Neural progenitor cell (in vitro differentiated cells): ENCODE data around the gene CTF1. TPM values are rescaled to one million over a fixed set of nuclear protein-coding genes. Genes with fewer than 3 reads are reported as not detected.
A peak's percentile ranks its signal among the peaks of the same experiment; 100 is the strongest.

Source experiments
- DNase-seq: peaks from one replicate; pipeline ENCODE4 v3.0.0-alpha.2; 2016; ENCODE audit warnings: low spot score
- H2AFZ ChIP-seq: fragments of 200-600 bp; sonication (generic); replicated peaks from 2 replicates; pipeline ENCODE4 v1.6.1; 2016; ENCODE audit warnings: antibody characterized with exemption
- H3F3A ChIP-seq: fragments of 200-600 bp; sonication (generic); 2 replicates; pipeline ENCODE4 v1.6.1; 2016; ENCODE audit warnings: antibody characterized with exemption, low read depth
- H3K27ac ChIP-seq: fragments of 200-600 bp; sonication (generic); 2 replicates; pipeline ENCODE4 v1.5.1; 2016; ENCODE audit warnings: mild to moderate bottlenecking
- H3K27me3 ChIP-seq: fragments of 200-600 bp; sonication (generic); 2 replicates; pipeline ENCODE4 v1.6.1; 2016; ENCODE audit warnings: mild to moderate bottlenecking, moderate library complexity
- H3K36me3 ChIP-seq: fragments of 200-600 bp; sonication (generic); 2 replicates; pipeline ENCODE4 v1.5.1; 2016
- H3K4me1 ChIP-seq: fragments of 200-600 bp; sonication (generic); 2 replicates; pipeline ENCODE4 v1.6.1; 2016; ENCODE audit warnings: mixed run types
- H3K4me2 ChIP-seq: fragments of 200-600 bp; sonication (generic); 2 replicates; pipeline ENCODE4 v1.6.1; 2016
- H3K4me3 ChIP-seq: fragments of 200-600 bp; sonication (generic); 2 replicates; pipeline ENCODE4 v1.5.1; 2016
- H3K79me2 ChIP-seq: fragments of 200-600 bp; sonication (generic); 2 replicates; pipeline ENCODE4 v1.6.1; 2016; ENCODE audit warnings: low read depth
- H3K9ac ChIP-seq: fragments of 200-600 bp; sonication (generic); 2 replicates; pipeline ENCODE4 v1.6.1; 2016
- H3K9me3 ChIP-seq: fragments of 200-600 bp; sonication (generic); 2 replicates; pipeline ENCODE4 v1.5.1; 2016; ENCODE audit warnings: low read depth
- H4K20me1 ChIP-seq: fragments of 200-600 bp; sonication (generic); 2 replicates; pipeline ENCODE4 v1.6.1; 2016; ENCODE audit warnings: low read depth
- H3K27ac Mint-ChIP-seq: 3 replicates; pipeline ENCODE4 v1.8.0; 2021; ENCODE audit warnings: mixed read lengths
- H3K27me3 Mint-ChIP-seq: 2 replicates; pipeline ENCODE4 v1.8.0; 2022; ENCODE audit warnings: low read depth, mild to moderate bottlenecking, inconsistent platforms, moderate library complexity, mixed read lengths; ENCODE audit not compliant: insufficient read depth
- H3K36me3 Mint-ChIP-seq: 3 replicates; pipeline ENCODE4 v1.8.0; 2021; ENCODE audit warnings: mixed read lengths
- H3K4me1 Mint-ChIP-seq: 3 replicates; pipeline ENCODE4 v1.8.0; 2021; ENCODE audit warnings: mixed read lengths
- H3K4me3 Mint-ChIP-seq: 3 replicates; pipeline ENCODE4 v1.8.0; 2021; ENCODE audit warnings: mild to moderate bottlenecking, moderate library complexity, mixed read lengths
- H3K9me3 Mint-ChIP-seq: 3 replicates; pipeline ENCODE4 v1.8.0; 2020; ENCODE audit warnings: mixed read lengths
- EZH2 ChIP-seq: fragments of 200-600 bp; sonication (generic); IDR thresholded peaks from 2 replicates; pipeline ENCODE4 v1.6.1; 2017; ENCODE audit warnings: antibody characterized with exemption, mild to moderate bottlenecking, moderate library complexity
- EZH2phosphoT487 ChIP-seq: fragments of 200-600 bp; sonication (generic); IDR thresholded peaks from 2 replicates; pipeline ENCODE4 v1.6.1; 2017; ENCODE audit warnings: antibody characterized with exemption
- total RNA-seq: library from RNA; depleted of rRNA; stranded (reverse); fragments of >200 nt; gene quantifications from 2 replicates; pipeline ENCODE4 v1.2.3, GENCODE V29; 2015; ENCODE audit warnings: low replicate concordance
- TF ChIP-seq, protein P1 (sequence below): fragments of 200-600 bp; sonication (generic); IDR thresholded peaks from 2 replicates; pipeline ENCODE4 v1.5.1; 2017; ENCODE audit warnings: antibody characterized with exemption, mild to moderate bottlenecking

The CTF1 gene
- total RNA-seq, 1 donor from 2014 or later: 0.39 TPM

DNA sequence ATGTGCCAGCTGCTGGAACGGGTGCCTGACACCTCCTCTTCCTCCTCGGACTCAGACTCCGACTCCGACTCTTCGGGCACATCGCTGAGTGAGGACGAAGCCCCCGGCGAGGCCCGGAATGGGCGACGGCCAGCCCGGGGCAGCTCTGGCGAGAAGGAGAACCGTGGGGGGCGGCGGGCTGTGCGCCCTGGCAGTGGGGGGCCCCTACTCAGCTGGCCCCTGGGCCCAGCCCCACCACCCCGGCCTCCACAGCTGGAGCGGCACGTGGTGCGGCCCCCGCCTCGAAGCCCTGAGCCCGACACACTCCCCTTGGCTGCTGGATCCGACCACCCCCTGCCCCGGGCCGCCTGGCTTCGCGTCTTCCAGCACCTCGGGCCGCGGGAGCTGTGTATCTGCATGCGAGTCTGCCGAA lies 33.8 kb downstream of the CTF1 start:
- H4K20me1 ChIP-seq: peaks cover 36% of the 10 kb centered on the region
- Mint-ChIP-seq H3K27me3 (peaks cover 5% of the 10 kb centered on the region), H3K36me3 (peaks cover 13% of the 10 kb centered on the region), H3K27ac (no peak overlapping the region), H3K9me3 (no peaks in the 10 kb centered on the region), H3K4me3 (no peak overlapping the region), H3K4me1 (peaks cover 15% of the 10 kb centered on the region)
- H2AFZ ChIP-seq: no peak overlapping the region
- H3K79me2 ChIP-seq: peaks cover 12% of the 10 kb centered on the region
- H3F3A ChIP-seq: peaks cover 10% of the 10 kb centered on the region
- DNase-seq: no peak
- TF ChIP-seq, protein P1, sequence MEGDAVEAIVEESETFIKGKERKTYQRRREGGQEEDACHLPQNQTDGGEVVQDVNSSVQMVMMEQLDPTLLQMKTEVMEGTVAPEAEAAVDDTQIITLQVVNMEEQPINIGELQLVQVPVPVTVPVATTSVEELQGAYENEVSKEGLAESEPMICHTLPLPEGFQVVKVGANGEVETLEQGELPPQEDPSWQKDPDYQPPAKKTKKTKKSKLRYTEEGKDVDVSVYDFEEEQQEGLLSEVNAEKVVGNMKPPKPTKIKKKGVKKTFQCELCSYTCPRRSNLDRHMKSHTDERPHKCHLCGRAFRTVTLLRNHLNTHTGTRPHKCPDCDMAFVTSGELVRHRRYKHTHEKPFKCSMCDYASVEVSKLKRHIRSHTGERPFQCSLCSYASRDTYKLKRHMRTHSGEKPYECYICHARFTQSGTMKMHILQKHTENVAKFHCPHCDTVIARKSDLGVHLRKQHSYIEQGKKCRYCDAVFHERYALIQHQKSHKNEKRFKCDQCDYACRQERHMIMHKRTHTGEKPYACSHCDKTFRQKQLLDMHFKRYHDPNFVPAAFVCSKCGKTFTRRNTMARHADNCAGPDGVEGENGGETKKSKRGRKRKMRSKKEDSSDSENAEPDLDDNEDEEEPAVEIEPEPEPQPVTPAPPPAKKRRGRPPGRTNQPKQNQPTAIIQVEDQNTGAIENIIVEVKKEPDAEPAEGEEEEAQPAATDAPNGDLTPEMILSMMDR: no peak
- no peak for TF ChIP-seq EZH2
- no peak for TF ChIP-seq EZH2phosphoT487
- no peak overlapping the region for H3K4me3 ChIP-seq
- H3K4me2 ChIP-seq: no peak overlapping the region
- H3K9me3 ChIP-seq: no peaks in the 10 kb centered on the region
- H3K36me3 ChIP-seq: no peaks in the 10 kb centered on the region
- H3K9ac ChIP-seq: no peak overlapping the region
- H3K27me3 ChIP-seq: no peaks in the 10 kb centered on the region
- no peaks in the 10 kb centered on the region for H3K4me1 ChIP-seq
- H3K27ac ChIP-seq: no peak overlapping the region

DNA sequence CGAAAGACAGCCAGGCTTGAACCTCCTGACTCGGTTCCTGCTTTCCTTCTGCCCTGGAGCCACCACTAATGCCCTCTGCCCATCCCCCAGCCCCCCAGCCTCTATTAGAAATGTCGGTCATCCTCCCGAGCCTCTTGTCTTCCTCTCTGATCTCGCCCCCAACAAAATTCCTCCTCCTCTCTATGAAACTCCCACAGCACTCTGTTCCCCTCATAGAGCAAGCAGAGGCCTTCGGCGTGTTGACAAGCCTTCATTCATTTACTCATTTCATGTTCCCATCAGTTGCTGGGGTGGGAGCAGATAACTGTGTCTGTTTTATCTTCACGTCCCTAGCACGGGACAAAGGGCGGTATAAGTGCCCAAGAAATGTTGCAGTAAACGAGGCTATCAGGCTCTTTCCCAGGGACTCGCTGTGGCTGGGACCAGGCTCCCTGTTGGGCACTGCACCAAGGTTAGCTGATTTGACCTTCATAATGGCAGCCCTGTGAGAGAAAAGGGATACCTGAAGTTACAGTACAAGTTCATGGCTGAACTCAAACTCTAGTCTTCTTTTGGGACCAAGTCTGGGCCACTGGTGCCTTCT lies 34.7 kb downstream of the CTF1 start:
- no peak overlapping the region for H3K4me3 Mint-ChIP-seq
- Histone ChIP-seq H3K27me3 (no peaks in the 10 kb centered on the region), H3K4me1 (no peaks in the 10 kb centered on the region), H4K20me1 (peaks cover 35% of the 10 kb centered on the region), H3K36me3 (no peaks in the 10 kb centered on the region), H2AFZ (no peak overlapping the region), H3K27ac (no peak overlapping the region), H3K4me2 (no peak overlapping the region), H3F3A (peaks cover 12% of the 10 kb centered on the region), H3K4me3 (no peak overlapping the region), H3K9ac (no peak overlapping the region), H3K9me3 (no peaks in the 10 kb centered on the region), H3K79me2 (peaks cover 2% of the 10 kb centered on the region)
- H3K27ac Mint-ChIP-seq: no peak overlapping the region
- no peaks in the 10 kb centered on the region for H3K9me3 Mint-ChIP-seq
- peaks cover 10% of the 10 kb centered on the region for H3K4me1 Mint-ChIP-seq
- DNase-seq: no peak
- TF ChIP-seq EZH2 (no peak), EZH2phosphoT487 (no peak)
- TF ChIP-seq, protein P1: no peak
- H3K27me3 Mint-ChIP-seq: peaks cover 5% of the 10 kb centered on the region
- H3K36me3 Mint-ChIP-seq: peaks cover 20% of the 10 kb centered on the region

DNA sequence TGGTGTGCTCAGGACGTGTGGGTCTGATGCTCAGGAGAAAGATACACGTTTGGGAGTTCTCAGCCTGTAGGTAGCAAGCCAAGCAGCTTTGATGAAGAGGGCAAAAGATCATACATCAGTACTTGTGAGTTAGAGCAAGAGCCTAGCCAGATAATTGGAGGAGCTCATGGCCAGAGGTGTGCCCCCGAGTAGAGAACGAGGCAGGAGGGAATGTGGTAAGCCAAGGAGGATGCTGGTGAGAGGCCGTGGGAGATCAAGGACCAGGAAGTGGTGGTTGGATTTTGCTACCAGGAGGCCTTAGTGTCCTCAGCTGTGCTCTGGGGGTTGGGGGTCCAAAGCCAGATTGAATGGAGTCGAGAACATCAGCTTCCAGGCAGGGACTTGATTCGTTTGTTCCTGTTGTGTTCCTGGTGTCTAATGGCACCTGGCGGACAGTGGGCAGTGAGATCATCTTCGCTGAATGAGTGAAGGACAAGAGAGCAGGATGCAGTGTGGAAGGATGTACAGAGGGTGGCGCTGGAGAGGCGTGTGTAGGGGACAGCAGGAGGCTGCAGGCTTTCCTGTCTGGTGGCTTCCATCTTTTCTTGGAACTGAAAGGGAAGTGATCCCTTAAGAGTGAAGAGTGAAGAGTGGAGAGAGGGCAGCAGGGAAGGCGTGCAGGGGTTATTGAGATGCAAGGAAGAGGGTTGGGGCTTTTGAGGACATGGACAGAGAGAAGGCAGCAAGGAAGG lies 38.6 kb downstream of the CTF1 start:
- Histone ChIP-seq H3F3A (peaks cover 12% of the 10 kb centered on the region), H3K36me3 (no peaks in the 10 kb centered on the region), H3K4me1 (no peaks in the 10 kb centered on the region), H3K27me3 (no peaks in the 10 kb centered on the region), H3K9me3 (no peaks in the 10 kb centered on the region), H3K4me3 (no peak overlapping the region), H3K27ac (no peak overlapping the region), H2AFZ (no peak overlapping the region), H4K20me1 (peaks cover 16% of the 10 kb centered on the region), H3K9ac (no peak overlapping the region), H3K4me2 (no peak overlapping the region), H3K79me2 (no peaks in the 10 kb centered on the region)
- peak; percentile 74 for DNase-seq
- Mint-ChIP-seq H3K27me3 (peaks cover 2% of the 10 kb centered on the region), H3K27ac (peak overlapping the region; percentile 30), H3K9me3 (no peaks in the 10 kb centered on the region), H3K4me3 (peak overlapping the region; percentile 45), H3K4me1 (peaks cover 4% of the 10 kb centered on the region), H3K36me3 (peaks cover 30% of the 10 kb centered on the region)
- no peak for TF ChIP-seq EZH2
- TF ChIP-seq, protein P1: peak; percentile 64
- TF ChIP-seq EZH2phosphoT487: no peak
